HFF-Myc (cell line): ENCODE results near the gene SARM1.

Experiments
- DNase-seq: peaks from one replicate; pipeline ENCODE4 v3.0.0-alpha.2; 2011; ENCODE audit warnings: low read depth; ENCODE audit errors: extremely low read depth
- H3K4me3 ChIP-seq: replicated peaks from 2 replicates; pipeline ENCODE4 v1.5.1; 2011; ENCODE audit warnings: low read depth, mild to moderate bottlenecking, control low read depth, low read length
- TF ChIP-seq, protein P1 (sequence below): IDR thresholded peaks from 2 replicates; pipeline ENCODE4 v1.5.1; 2012; ENCODE audit warnings: mild to moderate bottlenecking, low read depth, low read length, control low read depth; ENCODE audit errors: missing control alignments

The SARM1 gene

DNA sequence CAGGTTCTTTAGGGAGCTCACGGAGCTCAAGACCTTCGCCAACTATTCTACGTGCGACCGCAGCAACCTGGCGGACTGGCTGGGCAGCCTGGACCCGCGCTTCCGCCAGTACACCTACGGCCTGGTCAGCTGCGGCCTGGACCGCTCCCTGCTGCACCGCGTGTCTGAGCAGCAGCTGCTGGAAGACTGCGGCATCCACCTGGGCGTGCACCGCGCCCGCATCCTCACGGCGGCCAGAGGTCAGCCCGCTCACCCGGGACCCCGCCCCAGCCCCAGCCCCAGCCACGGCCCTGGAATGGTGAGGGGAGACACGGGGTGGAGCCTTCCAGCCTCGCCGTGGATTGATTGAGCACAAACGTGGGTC, 13.5 kb downstream of the SARM1 start:
- no peak overlapping the region for H3K4me3 ChIP-seq
- TF ChIP-seq, protein P1, sequence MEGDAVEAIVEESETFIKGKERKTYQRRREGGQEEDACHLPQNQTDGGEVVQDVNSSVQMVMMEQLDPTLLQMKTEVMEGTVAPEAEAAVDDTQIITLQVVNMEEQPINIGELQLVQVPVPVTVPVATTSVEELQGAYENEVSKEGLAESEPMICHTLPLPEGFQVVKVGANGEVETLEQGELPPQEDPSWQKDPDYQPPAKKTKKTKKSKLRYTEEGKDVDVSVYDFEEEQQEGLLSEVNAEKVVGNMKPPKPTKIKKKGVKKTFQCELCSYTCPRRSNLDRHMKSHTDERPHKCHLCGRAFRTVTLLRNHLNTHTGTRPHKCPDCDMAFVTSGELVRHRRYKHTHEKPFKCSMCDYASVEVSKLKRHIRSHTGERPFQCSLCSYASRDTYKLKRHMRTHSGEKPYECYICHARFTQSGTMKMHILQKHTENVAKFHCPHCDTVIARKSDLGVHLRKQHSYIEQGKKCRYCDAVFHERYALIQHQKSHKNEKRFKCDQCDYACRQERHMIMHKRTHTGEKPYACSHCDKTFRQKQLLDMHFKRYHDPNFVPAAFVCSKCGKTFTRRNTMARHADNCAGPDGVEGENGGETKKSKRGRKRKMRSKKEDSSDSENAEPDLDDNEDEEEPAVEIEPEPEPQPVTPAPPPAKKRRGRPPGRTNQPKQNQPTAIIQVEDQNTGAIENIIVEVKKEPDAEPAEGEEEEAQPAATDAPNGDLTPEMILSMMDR: no peak
- no peak for DNase-seq

DNA sequence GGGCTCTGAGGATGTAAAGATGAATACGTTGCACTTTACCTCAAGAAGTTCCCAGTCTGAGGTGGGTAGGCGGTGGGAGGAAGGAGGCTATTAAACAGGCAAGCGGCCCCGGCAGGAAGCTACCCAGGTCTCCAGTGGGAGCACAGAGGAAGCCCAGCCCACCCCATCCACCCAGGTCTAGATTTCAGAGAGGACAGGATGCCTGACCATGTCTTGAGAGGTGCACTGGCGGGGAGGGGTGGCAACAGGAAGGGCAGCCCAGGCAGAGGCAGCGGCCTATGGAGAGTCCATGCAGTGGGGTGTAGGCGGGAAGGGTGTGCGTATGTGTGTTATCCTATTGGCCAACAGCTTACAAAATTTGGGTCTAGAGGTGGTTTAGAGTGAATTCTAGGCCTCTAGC, 13.9 kb downstream of the SARM1 start:
- DNase-seq: no peak
- TF ChIP-seq, protein P1: no peak
- H3K4me3 ChIP-seq: no peak overlapping the region

DNA sequence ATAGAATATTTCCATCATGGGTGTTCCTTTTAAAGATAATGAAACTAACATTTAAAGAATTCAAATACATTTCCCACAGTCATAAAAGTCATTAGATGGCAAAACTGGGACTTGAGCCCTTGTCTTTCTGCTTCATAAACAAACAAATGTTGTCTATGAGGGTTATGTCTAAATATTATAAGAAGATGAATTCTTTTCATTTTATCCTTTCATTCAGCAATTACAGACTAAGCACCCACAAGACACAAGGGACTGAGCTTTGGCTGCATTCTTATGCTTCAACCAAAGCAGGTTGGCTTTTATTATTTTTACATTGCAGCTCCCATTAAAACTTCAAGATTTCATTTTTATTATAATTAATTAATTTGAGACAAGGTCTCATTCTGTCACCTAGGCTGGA, 14.9 kb downstream of the SARM1 start:
- TF ChIP-seq, protein P1: no peak
- H3K4me3 ChIP-seq: no peak overlapping the region
- no peak for DNase-seq

DNA sequence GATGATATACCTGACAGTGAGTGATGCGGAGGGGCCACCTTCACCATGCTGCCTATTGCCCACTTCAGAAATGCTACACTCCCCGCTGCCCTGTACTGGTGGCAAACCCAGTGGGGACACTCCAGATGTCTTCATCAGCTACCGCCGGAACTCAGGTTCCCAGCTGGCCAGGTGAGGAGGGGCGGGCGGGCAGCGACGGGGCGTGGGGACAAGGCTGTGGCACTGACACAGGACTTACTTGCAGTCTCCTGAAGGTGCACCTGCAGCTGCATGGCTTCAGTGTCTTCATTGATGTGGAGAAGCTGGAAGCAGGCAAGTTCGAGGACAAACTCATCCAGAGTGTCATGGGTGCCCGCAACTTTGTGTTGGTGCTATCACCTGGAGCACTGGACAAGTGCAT, 16.6 kb downstream of the SARM1 start:
- DNase-seq: no peak
- TF ChIP-seq, protein P1: no peak
- H3K4me3 ChIP-seq: no peak overlapping the region

DNA sequence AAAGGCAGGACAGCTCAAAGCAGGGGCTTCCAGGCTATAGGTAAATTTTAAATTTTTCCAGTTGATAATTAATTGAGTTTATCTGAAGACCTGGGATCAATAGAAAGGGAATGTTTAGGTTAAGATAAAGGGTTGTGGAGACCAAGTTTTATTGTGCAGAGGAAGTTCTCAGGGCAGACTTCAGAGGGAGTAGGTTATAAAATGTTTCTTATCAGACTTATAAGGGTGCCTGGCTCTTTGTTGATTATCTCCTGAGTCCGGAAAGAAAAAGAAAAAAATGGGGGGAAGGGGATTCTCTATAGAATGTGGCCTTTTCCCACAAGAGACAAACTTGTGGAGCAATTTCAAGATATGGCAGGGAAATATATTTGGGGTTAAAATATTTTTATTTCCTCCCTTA, 18.6 kb downstream of the SARM1 start:
- TF ChIP-seq, protein P1: no peak
- no peak for DNase-seq
- H3K4me3 ChIP-seq: no peak overlapping the region

DNA sequence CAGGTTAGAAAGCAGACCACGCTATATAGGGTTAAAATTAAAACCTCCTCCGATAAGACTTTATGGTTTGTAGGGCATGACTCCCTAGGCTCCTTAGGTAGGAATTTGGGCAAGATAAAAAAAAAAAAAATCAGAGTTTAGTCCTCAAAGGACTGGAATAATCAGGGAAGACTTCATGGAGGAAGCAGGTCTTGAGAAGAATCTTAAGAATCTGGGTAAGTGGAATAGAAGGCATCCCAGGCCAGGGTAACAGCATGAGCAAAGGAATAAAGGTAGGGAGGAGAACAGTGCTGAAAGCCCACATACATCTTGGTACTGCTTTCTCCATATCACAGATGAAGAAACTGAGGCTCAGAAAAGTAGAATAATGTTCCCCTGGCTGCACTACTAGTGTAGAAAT, 19.1 kb downstream of the SARM1 start:
- TF ChIP-seq, protein P1: no peak
- DNase-seq: no peak
- H3K4me3 ChIP-seq: no peak overlapping the region

DNA sequence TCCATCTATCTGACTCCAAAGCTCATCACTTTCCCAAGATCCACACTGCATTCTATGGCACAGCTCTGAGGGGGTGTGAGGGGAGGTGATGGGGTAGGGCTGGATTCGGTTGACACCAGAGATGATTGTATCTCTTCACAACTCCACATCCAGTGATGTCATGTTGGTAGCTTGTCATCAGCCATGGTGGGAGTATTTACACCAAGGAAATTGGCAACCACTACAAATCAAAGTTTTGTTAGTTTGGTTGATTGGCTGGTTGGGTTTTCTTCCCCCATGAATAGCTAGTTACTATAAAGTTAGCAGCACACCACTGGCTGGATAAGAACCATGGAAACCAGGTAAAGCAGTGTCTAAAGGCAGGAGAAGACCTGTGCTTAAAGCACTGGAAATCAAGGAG, 19.5 kb downstream of the SARM1 start:
- TF ChIP-seq, protein P1: no peak
- DNase-seq: no peak
- H3K4me3 ChIP-seq: no peak overlapping the region
